IMR-90 (cell line): ENCODE measurements around the gene RSPH9. TPM values are rescaled to one million over a fixed set of nuclear protein-coding genes. Genes with fewer than 3 reads are reported as not detected.

Experiments used
- ATAC-seq: fragments of 200-7000 bp; cut with Tn5 transposase; 2 replicates; pipeline ENCODE4 v1.9.1; 2020; ENCODE audit warnings: low read depth, mild to moderate bottlenecking, moderate library complexity
- BruUV-seq: library from RNA; stranded (reverse); fragments of 400-500 nt; replicated peaks from 2 replicates; lab custom pipeline; 2021; lab: Mats Ljungman, UMichigan
- CTCF ChIA-PET: fragments of 300-600 bp; formaldehyde crosslinking; extraction: SDS; loops from one replicate; lab custom pipeline; 2021; ENCODE audit warnings: antibody characterized with exemption; lab: Yijun Ruan, JAX
- POLR2A ChIA-PET: fragments of 300-600 bp; sonication (Branson Sonifier 250); formaldehyde crosslinking; loops from one replicate; lab custom pipeline; 2022; ENCODE audit warnings: antibody characterized with exemption; ENCODE audit not compliant: unreplicated experiment; lab: Charles Lee
- DNase-seq: peaks from one replicate; pipeline ENCODE4 v3.0.0; 2013
- H2AFZ ChIP-seq: replicated peaks from 2 replicates; pipeline ENCODE3; 2013; ENCODE audit warnings: low read length, mild to moderate bottlenecking; ENCODE audit not compliant: poor library complexity
- H2AK5ac ChIP-seq: 2 replicates; pipeline ENCODE4 v1.6.1; 2013; ENCODE audit warnings: low read depth, low read length, inconsistent platforms
- H2AK9ac ChIP-seq: replicated peaks from 2 replicates; pipeline ENCODE3; 2013; ENCODE audit warnings: mild to moderate bottlenecking, low read depth, low read length, moderate library complexity; ENCODE audit not compliant: poor library complexity
- H2BK120ac ChIP-seq: 2 replicates; pipeline ENCODE4 v1.6.1; 2013; ENCODE audit warnings: low read depth, low read length, inconsistent platforms
- H2BK15ac ChIP-seq: 3 replicates; pipeline ENCODE4 v1.6.1; 2013; ENCODE audit warnings: low read depth, low read length, inconsistent platforms
- H2BK20ac ChIP-seq: 2 replicates; pipeline ENCODE4 v1.6.1; 2013; ENCODE audit warnings: low read depth, mild to moderate bottlenecking, inconsistent platforms, low read length, moderate library complexity
- H2BK5ac ChIP-seq: 2 replicates; pipeline ENCODE4 v1.6.1; 2013; ENCODE audit warnings: mild to moderate bottlenecking, low read depth, low read length, inconsistent platforms; ENCODE audit not compliant: poor library complexity, severe bottlenecking
- H3K14ac ChIP-seq: replicated peaks from 2 replicates; pipeline ENCODE4 v1.6.1; 2013; ENCODE audit warnings: low read depth, low read length, inconsistent platforms
- H3K18ac ChIP-seq: 2 replicates; pipeline ENCODE4 v1.6.1; 2013; ENCODE audit warnings: low read depth, low read length, control low read depth
- H3K23ac ChIP-seq: 2 replicates; pipeline ENCODE4 v1.6.1; 2013; ENCODE audit warnings: low read depth, low read length, inconsistent platforms
- H3K27ac ChIP-seq: 2 replicates; pipeline ENCODE4 v1.5.1; 2013; ENCODE audit warnings: mild to moderate bottlenecking, control low read depth, low read length; ENCODE audit not compliant: insufficient read depth
- H3K27me3 ChIP-seq: 2 replicates; pipeline ENCODE4 v1.6.1; 2013; ENCODE audit warnings: low read length; ENCODE audit not compliant: control insufficient read depth, insufficient read depth
- H3K36me3 ChIP-seq: 2 replicates; pipeline ENCODE4 v1.6.1; 2013; ENCODE audit warnings: low read length, mixed read lengths; ENCODE audit not compliant: control insufficient read depth, insufficient read depth
- H3K4ac ChIP-seq: 2 replicates; pipeline ENCODE4 v1.6.1; 2013; ENCODE audit warnings: low read depth, low read length, inconsistent platforms
- H3K4me1 ChIP-seq: 2 replicates; pipeline ENCODE4 v1.6.1; 2013; ENCODE audit warnings: low read length, mixed read lengths; ENCODE audit not compliant: control insufficient read depth, insufficient read depth
- H3K4me2 ChIP-seq: 2 replicates; pipeline ENCODE4 v1.6.1; 2013; ENCODE audit warnings: low read depth, mild to moderate bottlenecking, control low read depth, low read length, moderate library complexity
- H3K4me3 ChIP-seq: 2 replicates; pipeline ENCODE4 v1.5.1; 2013; ENCODE audit warnings: low read depth, mild to moderate bottlenecking, control low read depth, low read length, moderate library complexity; ENCODE audit not compliant: insufficient read depth
- H3K56ac ChIP-seq: 2 replicates; pipeline ENCODE4 v1.6.1; 2013; ENCODE audit warnings: low read length, inconsistent platforms; ENCODE audit not compliant: insufficient read depth; ENCODE audit errors: extremely low read depth
- H3K79me1 ChIP-seq, 2 experiments: 2 replicates each; pipeline ENCODE4 v1.6.1; 2013; ENCODE audit warnings: low read length in 2 of 2, inconsistent platforms in 1 of 2, low read depth in 1 of 2
- H3K9ac ChIP-seq: 2 replicates; pipeline ENCODE4 v1.6.1; 2013; ENCODE audit warnings: low read depth, low read length, control low read depth
- H3K9me1 ChIP-seq: 2 replicates; pipeline ENCODE4 v1.6.1; 2013; ENCODE audit warnings: low read length, inconsistent platforms; ENCODE audit not compliant: insufficient read depth
- H3K9me3 ChIP-seq: 2 replicates; pipeline ENCODE4 v1.6.1; 2013; ENCODE audit warnings: low read length; ENCODE audit not compliant: control insufficient read depth, insufficient read depth
- H4K20me1 ChIP-seq: 2 replicates; pipeline ENCODE4 v1.6.1; 2013; ENCODE audit warnings: low read length, inconsistent platforms; ENCODE audit not compliant: insufficient read depth
- H4K5ac ChIP-seq: 2 replicates; pipeline ENCODE4 v1.6.1; 2013; ENCODE audit warnings: mild to moderate bottlenecking, low read depth, low read length, control low read depth
- H4K8ac ChIP-seq, 2 experiments: 2 replicates each; pipeline ENCODE4 v1.6.1; 2013; ENCODE audit warnings: low read depth in 2 of 2, low read length in 2 of 2, control low read depth in 1 of 2, inconsistent platforms in 1 of 2
- H4K91ac ChIP-seq: 2 replicates; pipeline ENCODE4 v1.6.1; 2013; ENCODE audit warnings: low read depth, low read length, inconsistent platforms; ENCODE audit not compliant: insufficient read depth
- BHLHE40 ChIP-seq: fragments of 150-350 bp; IDR thresholded peaks from 2 replicates; pipeline ENCODE4 v1.6.1; 2016; ENCODE audit warnings: mild to moderate bottlenecking, low read depth, low read length
- CEBPB ChIP-seq: IDR thresholded peaks from 2 replicates; pipeline ENCODE4 v1.6.1; 2012; ENCODE audit warnings: low read depth, low read length, improper control_type of control experiment
- FOS ChIP-seq: fragments of 150-350 bp; IDR thresholded peaks from 2 replicates; pipeline ENCODE4 v1.6.1; 2016; ENCODE audit warnings: low read depth, low read length
- MXI1 ChIP-seq: IDR thresholded peaks from 2 replicates; pipeline ENCODE4 v1.6.1; 2012; ENCODE audit warnings: low read depth, mild to moderate bottlenecking, low read length, moderate library complexity, borderline replicate concordance
- RCOR1 ChIP-seq: IDR thresholded peaks from 2 replicates; pipeline ENCODE4 v1.6.1; 2012; ENCODE audit warnings: mild to moderate bottlenecking, low read length, improper control_type of control experiment; ENCODE audit not compliant: insufficient replicate concordance
- SMC3 ChIP-seq: fragments of 150-350 bp; IDR thresholded peaks from 2 replicates; pipeline ENCODE4 v1.6.1; 2016; ENCODE audit warnings: low read depth, mild to moderate bottlenecking, antibody characterized with exemption, low read length, moderate library complexity
- USF2 ChIP-seq: fragments of 150-350 bp; IDR thresholded peaks from 2 replicates; pipeline ENCODE4 v1.6.1; 2017; ENCODE audit warnings: mild to moderate bottlenecking, antibody characterized with exemption, low read length, low read depth
- WGBS, 2 experiments: methylation state at CpG; one replicate each; pipeline versions ENCODE4 v1.1.5 to v1.1.7; 2013; ENCODE audit warnings: missing lambda C conversion rate in 2 of 2; ENCODE audit not compliant: insufficient read length in 1 of 2; ENCODE audit errors: extremely low coverage in 2 of 2; 5-methylcytosine and 5-hydroxymethylcytosine counted together
- dilution Hi-C: fragments of 300-500 bp; cut with HindIII; formaldehyde crosslinking; loops from one replicate; pipeline ENCODE4 v1.14.3; 2018; ENCODE audit warnings: low sequenced_read_pairs; ENCODE audit not compliant: unreplicated experiment
- in situ Hi-C: fragments of 300-500 bp; cut with MboI; formaldehyde crosslinking; loops from 3 replicates; pipeline ENCODE4 v1.14.3; 2019; ENCODE audit warnings: low sequenced_read_pairs, inconsistent platforms, mixed read lengths
- intact Hi-C: fragments of 100-400 bp; cut with micrococcal nuclease; formaldehyde crosslinking; loops from 2 replicates; pipeline ENCODE4 v1.10.0; 2022
- polyA plus RNA-seq, 3 experiments: library from polyadenylated mRNA; depleted of rRNA; stranded (reverse); fragments of >200 nt; gene quantifications; 2 replicates each; pipeline ENCODE4 v1.2.3, GENCODE V29; 2012; ENCODE audit warnings: low replicate concordance in 1 of 3
- total RNA-seq: library from RNA; depleted of rRNA; stranded (reverse); fragments of >200 nt; gene quantifications from 2 replicates; pipeline ENCODE4 v1.2.3, GENCODE V29; 2012
- TF ChIP-seq, protein P1 (sequence below): conservative IDR thresholded peaks from 2 replicates; pipeline ENCODE4 v1.5.1; 2012; ENCODE audit warnings: mild to moderate bottlenecking, low read depth, low read length, improper control_type of control experiment

RSPH9 gene
- total and polyA plus RNA-seq, 2 of the 4 experiments (the other 2 are of a cell fraction): 0.18 to 0.21 TPM

DNA sequence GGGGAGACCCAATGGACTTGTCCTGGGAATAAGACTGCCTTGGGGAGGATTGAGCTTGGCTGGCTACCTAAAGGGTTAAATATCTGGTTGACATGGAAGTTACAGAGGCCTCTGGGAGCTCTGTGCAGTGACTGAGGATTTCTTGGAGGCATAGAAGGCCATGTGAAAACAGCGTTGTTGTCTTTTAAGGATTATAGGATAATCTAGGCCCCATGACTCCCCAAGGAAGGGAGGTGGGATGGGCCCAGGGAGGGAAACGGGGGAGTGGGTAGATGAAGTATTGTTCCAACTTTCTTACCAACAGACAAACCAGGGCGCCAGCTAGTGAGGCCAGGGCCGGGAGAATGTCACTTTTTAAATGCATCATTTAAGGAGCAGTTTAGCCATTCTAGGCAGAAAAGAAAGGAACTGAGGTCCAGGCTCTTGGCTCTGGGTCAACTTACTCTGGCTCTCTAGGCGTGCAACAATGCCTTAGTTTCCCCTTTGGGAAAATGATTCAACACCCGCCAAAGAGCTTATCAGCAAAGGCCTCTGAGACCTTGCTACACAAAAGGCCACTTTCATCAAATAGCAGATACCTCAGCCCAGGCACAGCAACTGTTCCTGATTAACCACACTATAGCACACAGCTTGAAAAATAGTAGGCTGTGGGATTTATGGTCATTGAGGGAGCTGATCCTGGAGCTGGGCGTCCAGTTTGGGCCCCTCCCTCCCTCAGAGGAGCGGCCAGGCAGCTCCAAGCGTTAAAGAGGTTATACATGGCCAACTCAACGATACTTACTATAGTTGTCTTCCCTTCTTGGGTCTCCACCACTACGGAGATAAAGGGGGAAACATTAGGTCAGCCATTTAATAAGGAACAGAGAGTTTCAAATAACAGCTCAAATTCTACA, 35.7 kb downstream of the RSPH9 start:
- 76% methylated on average over 2 of the region's 11 CpGs; no CpG with 5 or more reads in 1 of the 2 experiments for WGBS, 2 experiments
- no peak overlapping the region for H3K23ac ChIP-seq
- H3K9me3 ChIP-seq: no peaks in the 10 kb centered on the region
- H3K36me3 ChIP-seq: peaks cover 47% of the 10 kb centered on the region
- no peak overlapping the region for H2BK20ac ChIP-seq
- H4K5ac ChIP-seq: no peak overlapping the region
- no peak overlapping the region for H2AFZ ChIP-seq
- DNase-seq (no peak), ATAC-seq (no peak)
- no peak overlapping the region for H3K4me2 ChIP-seq
- H3K9ac ChIP-seq: no peak overlapping the region
- BruUV-seq: no TSS peak
- no peak overlapping the region for H2BK120ac ChIP-seq
- H3K79me1 ChIP-seq: peaks cover 48 to 64% of the 10 kb centered on the region in 2 experiments
- peaks cover 7% of the 10 kb centered on the region; the same call in 1 of the 2 replicates for H3K9me1 ChIP-seq
- TF ChIP-seq FOS (no peak), SMC3 (no peak), RCOR1 (no peak), MXI1 (no peak), BHLHE40 (no peak), USF2 (no peak), CEBPB (no peak)
- TF ChIP-seq, protein P1, sequence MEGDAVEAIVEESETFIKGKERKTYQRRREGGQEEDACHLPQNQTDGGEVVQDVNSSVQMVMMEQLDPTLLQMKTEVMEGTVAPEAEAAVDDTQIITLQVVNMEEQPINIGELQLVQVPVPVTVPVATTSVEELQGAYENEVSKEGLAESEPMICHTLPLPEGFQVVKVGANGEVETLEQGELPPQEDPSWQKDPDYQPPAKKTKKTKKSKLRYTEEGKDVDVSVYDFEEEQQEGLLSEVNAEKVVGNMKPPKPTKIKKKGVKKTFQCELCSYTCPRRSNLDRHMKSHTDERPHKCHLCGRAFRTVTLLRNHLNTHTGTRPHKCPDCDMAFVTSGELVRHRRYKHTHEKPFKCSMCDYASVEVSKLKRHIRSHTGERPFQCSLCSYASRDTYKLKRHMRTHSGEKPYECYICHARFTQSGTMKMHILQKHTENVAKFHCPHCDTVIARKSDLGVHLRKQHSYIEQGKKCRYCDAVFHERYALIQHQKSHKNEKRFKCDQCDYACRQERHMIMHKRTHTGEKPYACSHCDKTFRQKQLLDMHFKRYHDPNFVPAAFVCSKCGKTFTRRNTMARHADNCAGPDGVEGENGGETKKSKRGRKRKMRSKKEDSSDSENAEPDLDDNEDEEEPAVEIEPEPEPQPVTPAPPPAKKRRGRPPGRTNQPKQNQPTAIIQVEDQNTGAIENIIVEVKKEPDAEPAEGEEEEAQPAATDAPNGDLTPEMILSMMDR: no peak
- intact Hi-C loops (no loop called here), in situ Hi-C loops (no loop called here), dilution Hi-C loops (no loop called here)
- peaks cover 25% of the 10 kb centered on the region for H4K20me1 ChIP-seq
- H2AK9ac ChIP-seq: no peak overlapping the region
- H3K56ac ChIP-seq: no peak overlapping the region
- ChIA-PET CTCF (interaction anchor here (0.6 kb wide), 1 partner anchor 28 kb away, joined by 3 read pairs; no protein-coding TSS in a partner anchor), POLR2A (no interaction called here)
- no peak overlapping the region for H3K14ac ChIP-seq
- H4K8ac ChIP-seq: no peak overlapping the region
- no peaks in the 10 kb centered on the region for H3K27me3 ChIP-seq
- no peak overlapping the region for H4K91ac ChIP-seq
- no peak overlapping the region for H3K18ac ChIP-seq
- H3K4me3 ChIP-seq: no peak overlapping the region
- H2AK5ac ChIP-seq: no peak overlapping the region
- no peak overlapping the region for H3K27ac ChIP-seq
- H2BK5ac ChIP-seq: no peak overlapping the region
- no peak overlapping the region for H2BK15ac ChIP-seq
- H3K4me1 ChIP-seq: no peaks in the 10 kb centered on the region
- H3K4ac ChIP-seq: no peak overlapping the region
